Fibroblast of villous mesenchyme (primary cell): Measurements from ENCODE around the gene UTS2. TPM values are rescaled to one million over a fixed set of nuclear protein-coding genes. Genes with fewer than 3 reads are reported as not detected.

Source experiments
- DNase-seq: peaks from one replicate; pipeline ENCODE4 v3.0.0-alpha.2; 2010; ENCODE audit warnings: low read depth
- H3K4me3 ChIP-seq: 2 replicates; pipeline ENCODE4 v1.5.1; 2011; ENCODE audit warnings: low read depth, mild to moderate bottlenecking, low read length
- total RNA-seq: library from RNA; depleted of rRNA; stranded (reverse); fragments of >200 nt; gene quantifications from 2 replicates; pipeline ENCODE4 v1.2.3, GENCODE V29; 2012
- TF ChIP-seq, protein P1 (sequence below): IDR thresholded peaks from 2 replicates; pipeline ENCODE4 v1.5.1; 2012; ENCODE audit warnings: low read depth, mild to moderate bottlenecking, low read length; ENCODE audit not compliant: insufficient read depth

Gene UTS2
- total RNA-seq, 1 donor, result not detected

GRCh38 chr1:7865978-7866377 lies 13.1 kb upstream of the UTS2 start:
- TF ChIP-seq, protein P1, sequence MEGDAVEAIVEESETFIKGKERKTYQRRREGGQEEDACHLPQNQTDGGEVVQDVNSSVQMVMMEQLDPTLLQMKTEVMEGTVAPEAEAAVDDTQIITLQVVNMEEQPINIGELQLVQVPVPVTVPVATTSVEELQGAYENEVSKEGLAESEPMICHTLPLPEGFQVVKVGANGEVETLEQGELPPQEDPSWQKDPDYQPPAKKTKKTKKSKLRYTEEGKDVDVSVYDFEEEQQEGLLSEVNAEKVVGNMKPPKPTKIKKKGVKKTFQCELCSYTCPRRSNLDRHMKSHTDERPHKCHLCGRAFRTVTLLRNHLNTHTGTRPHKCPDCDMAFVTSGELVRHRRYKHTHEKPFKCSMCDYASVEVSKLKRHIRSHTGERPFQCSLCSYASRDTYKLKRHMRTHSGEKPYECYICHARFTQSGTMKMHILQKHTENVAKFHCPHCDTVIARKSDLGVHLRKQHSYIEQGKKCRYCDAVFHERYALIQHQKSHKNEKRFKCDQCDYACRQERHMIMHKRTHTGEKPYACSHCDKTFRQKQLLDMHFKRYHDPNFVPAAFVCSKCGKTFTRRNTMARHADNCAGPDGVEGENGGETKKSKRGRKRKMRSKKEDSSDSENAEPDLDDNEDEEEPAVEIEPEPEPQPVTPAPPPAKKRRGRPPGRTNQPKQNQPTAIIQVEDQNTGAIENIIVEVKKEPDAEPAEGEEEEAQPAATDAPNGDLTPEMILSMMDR, result no peak
- H3K4me3 ChIP-seq, result no peak overlapping the region
- no peak for DNase-seq

DNA sequence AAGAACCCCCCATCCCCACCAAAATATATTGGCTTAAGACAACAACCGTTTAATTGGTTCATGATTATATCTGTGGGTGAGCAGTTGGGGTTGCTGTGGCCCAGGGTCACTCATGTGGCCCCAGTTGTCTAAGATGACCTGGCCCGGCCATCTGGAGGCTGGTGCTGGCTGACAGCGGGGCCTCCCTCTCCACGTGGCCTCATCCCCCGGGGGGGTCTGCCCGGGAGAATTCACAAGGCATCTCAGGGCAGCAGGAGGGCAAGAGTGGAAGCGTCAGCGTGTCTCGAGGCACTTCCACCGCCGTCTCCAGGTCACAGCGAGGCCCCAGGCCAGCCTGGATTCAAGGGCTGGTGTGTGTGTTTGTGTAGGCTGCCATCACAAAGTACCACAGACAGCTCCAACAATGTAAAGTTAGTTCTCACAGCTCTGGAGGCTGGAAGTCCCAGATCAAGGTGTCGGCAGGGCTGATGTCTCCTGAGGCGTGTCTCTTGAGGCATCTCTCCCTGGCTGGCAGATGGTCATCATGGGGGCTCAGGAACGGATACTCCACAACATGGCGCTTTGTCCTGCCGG lies 11.0 kb upstream of the UTS2 start:
- TF ChIP-seq, protein P1, result no peak
- DNase-seq, result no peak
- no peak overlapping the region for H3K4me3 ChIP-seq

DNA sequence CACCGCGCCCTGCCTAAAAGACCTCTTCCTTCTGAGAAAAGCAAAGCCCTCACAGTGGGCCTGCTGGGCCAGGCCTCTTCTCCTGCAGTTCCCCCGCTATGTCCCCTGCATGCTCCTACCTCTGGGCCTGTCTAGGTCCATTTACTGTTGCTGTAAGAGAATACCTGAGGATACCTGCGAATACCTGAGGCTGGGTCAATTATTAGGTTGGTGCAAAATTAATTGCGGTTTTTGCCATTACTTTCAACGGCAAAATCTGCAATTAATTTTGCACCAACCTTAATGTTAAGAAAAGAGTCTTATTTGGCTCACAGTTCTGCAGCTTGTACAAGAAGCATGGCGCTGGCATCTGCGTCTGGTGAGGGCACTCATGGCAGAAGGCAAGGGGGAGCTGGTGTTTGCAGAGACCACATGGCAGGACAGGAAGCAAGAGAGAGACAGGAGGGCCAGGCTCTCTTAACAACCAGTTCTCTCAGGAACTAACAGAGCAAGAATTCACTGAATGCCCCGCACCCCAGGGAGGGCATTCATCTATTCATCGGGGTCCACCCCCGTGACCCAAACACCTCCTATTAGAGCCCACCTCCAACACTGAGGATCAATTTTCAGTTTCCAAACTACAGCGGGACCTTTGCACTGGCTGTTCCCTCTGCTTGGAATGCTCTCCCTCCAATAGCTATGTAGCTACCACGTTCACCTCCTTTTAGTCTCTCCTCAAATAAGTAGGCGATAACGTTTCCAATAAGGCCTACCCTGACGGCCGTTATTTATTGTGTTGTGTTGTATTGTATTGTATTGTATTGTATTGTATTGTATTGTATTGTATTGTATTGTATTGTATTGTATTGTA lies 9.6 kb upstream of the UTS2 start:
- H3K4me3 ChIP-seq, result no peak overlapping the region
- no peak for DNase-seq
- TF ChIP-seq, protein P1, result no peak

DNA sequence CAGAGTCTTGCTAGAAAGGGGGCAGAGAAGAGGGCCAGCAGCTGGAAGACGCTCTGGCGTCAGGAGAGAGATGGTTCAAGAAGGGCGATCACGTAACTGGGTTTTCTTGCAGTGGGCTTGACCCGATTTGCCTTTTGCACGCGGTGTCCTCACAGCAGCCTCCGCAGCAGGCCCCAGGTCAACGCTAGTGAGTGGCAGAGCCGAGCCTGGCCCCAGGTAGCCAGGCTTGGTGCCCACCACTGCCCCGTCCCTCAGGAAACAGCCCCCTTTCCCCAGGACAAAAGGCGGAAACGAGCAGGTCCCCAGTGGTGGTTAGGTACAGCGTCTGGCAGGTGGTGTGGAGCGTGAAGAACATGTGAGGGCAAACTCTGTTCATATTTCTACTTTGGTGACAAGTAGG lies 8.6 kb upstream of the UTS2 start:
- TF ChIP-seq, protein P1, result no peak
- DNase-seq, result no peak
- no peak overlapping the region for H3K4me3 ChIP-seq

- H3K4me3 ChIP-seq, result no peak overlapping the region
- TF ChIP-seq, protein P1, result no peak
- DNase-seq, result no peak
Observed at GRCh38 chr1:7860130-7860529, 7.3 kb upstream of the UTS2 start.

- H3K4me3 ChIP-seq, result no peak overlapping the region
- TF ChIP-seq, protein P1, result no peak
- DNase-seq, result no peak
Observed at GRCh38 chr1:7859406-7859805, 6.5 kb upstream of the UTS2 start.
